MCF 10A (cell line): ENCODE results near the gene ACTL6B. TPM values are rescaled to one million over a fixed set of nuclear protein-coding genes. Genes with fewer than 3 reads are reported as not detected.

ENCODE experiments used
- BruUV-seq: library from RNA; stranded (reverse); fragments of 400-500 nt; replicated peaks from 2 replicates; lab custom pipeline; 2021; lab: Mats Ljungman, UMichigan
- CTCF ChIA-PET: fragments of 300-600 bp; sonication (Branson Sonifier 250); formaldehyde crosslinking; extraction: SDS; loops from one replicate; lab custom pipeline; 2021; ENCODE audit warnings: antibody characterized with exemption, inconsistent platforms; lab: Yijun Ruan, JAX
- POLR2A ChIA-PET: fragments of 300-600, 350-650 bp; sonication (Branson Sonifier 250); formaldehyde crosslinking; extraction: SDS; loops from one replicate; lab custom pipeline; 2020; ENCODE audit warnings: antibody characterized with exemption, inconsistent platforms; lab: Yijun Ruan, JAX
- DNase-seq: peaks from one replicate; pipeline ENCODE4 v3.0.0-alpha.2; 2018; ENCODE audit not compliant: unreplicated experiment
- H3K27ac Mint-ChIP-seq: one replicate; pipeline ENCODE4 v1.8.0; 2022; ENCODE audit warnings: mild to moderate bottlenecking, low read depth, mixed read lengths; ENCODE audit not compliant: unreplicated experiment
- H3K27me3 Mint-ChIP-seq: one replicate; pipeline ENCODE4 v1.8.0; 2022; ENCODE audit warnings: mixed read lengths; ENCODE audit not compliant: insufficient read depth, unreplicated experiment
- H3K36me3 Mint-ChIP-seq: one replicate; pipeline ENCODE4 v1.8.0; 2022; ENCODE audit warnings: mild to moderate bottlenecking, moderate library complexity, mixed read lengths; ENCODE audit not compliant: insufficient read depth, unreplicated experiment
- H3K4me1 Mint-ChIP-seq: one replicate; pipeline ENCODE4 v1.8.0; 2022; ENCODE audit warnings: mixed read lengths; ENCODE audit not compliant: insufficient read depth, unreplicated experiment
- H3K4me3 Mint-ChIP-seq: one replicate; pipeline ENCODE4 v1.8.0; 2022; ENCODE audit warnings: mild to moderate bottlenecking, moderate library complexity, mixed read lengths; ENCODE audit not compliant: unreplicated experiment
- H3K9me3 Mint-ChIP-seq: one replicate; pipeline ENCODE4 v1.8.0; 2022; ENCODE audit warnings: mixed read lengths; ENCODE audit not compliant: unreplicated experiment
- intact Hi-C: fragments of 100-400 bp; cut with micrococcal nuclease; formaldehyde crosslinking; loops from 2 replicates; pipeline ENCODE4 v1.14.1; 2022
- total RNA-seq: library from RNA; stranded (reverse); gene quantifications from 2 replicates; pipeline ENCODE4 v1.2.3, GENCODE V29; 2022
- TF ChIP-seq, protein P1 (sequence below): fragments of 200-600 bp; IDR thresholded peaks from one replicate; pipeline ENCODE4 v1.8.0; 2022; ENCODE audit warnings: antibody characterized with exemption, mild to moderate bottlenecking; ENCODE audit not compliant: unreplicated experiment

Gene ACTL6B
- total RNA-seq, 1 experiment from 2014 or later: not detected

DNA sequence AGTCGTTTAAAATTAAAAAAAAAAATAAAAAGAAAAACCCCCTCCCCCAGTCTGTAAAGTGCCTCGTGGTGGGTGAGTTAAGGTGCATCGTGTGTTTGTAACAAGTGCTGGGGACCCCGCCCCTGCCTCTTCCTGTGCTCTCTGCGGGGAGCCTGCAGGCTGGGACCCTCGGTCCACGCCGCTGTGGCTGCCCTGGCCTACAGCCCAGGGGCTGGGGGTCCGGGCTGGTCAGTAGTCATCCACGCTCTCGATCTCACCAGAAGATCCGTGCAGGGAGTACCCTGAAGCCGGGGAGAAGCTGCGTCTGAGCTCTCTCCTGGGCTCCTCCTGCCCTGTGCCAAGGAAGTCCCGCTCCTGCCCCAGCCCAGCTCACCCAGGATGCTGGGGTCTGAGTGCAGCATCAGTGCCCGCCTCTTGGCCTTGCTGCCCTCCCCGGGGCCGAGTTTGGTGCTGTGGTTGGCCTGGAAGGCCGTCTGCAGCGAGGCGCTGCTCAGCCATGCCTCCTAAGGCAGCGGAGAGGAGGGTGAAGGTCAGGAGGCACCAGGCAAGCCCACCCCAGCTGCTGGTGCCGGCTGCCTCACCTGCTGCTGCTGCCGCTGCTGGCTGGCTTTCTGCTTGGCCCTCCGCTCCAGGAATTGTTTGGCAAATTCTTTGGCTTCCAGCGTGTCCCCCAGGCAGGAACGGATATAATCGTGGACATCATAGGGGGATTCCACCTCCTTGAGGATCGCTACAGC is 25.4 kb upstream of the ACTL6B start:
- TF ChIP-seq, protein P1, sequence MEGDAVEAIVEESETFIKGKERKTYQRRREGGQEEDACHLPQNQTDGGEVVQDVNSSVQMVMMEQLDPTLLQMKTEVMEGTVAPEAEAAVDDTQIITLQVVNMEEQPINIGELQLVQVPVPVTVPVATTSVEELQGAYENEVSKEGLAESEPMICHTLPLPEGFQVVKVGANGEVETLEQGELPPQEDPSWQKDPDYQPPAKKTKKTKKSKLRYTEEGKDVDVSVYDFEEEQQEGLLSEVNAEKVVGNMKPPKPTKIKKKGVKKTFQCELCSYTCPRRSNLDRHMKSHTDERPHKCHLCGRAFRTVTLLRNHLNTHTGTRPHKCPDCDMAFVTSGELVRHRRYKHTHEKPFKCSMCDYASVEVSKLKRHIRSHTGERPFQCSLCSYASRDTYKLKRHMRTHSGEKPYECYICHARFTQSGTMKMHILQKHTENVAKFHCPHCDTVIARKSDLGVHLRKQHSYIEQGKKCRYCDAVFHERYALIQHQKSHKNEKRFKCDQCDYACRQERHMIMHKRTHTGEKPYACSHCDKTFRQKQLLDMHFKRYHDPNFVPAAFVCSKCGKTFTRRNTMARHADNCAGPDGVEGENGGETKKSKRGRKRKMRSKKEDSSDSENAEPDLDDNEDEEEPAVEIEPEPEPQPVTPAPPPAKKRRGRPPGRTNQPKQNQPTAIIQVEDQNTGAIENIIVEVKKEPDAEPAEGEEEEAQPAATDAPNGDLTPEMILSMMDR: no peak
- no peak for DNase-seq
- Mint-ChIP-seq H3K4me3 (no peak overlapping the region), H3K27ac (no peak overlapping the region), H3K9me3 (no peaks in the 10 kb centered on the region), H3K36me3 (peaks cover 63% of the 10 kb centered on the region), H3K4me1 (peaks cover 7% of the 10 kb centered on the region), H3K27me3 (no peaks in the 10 kb centered on the region)
- intact Hi-C loops: no loop called here
- BruUV-seq: no TSS peak
- CTCF ChIA-PET: interaction anchor here (0.6 to 10.0 kb wide), 2 partner anchors 10 to 388 kb away, joined by 3 to 103 read pairs; no protein-coding TSS in a partner anchor
- POLR2A ChIA-PET: interaction anchor here (1.5 to 3.7 kb wide), 2 partner anchors 12 to 95 kb away, joined by 5 to 24 read pairs; partner anchors contain the start of genes FBXO24, GIGYF1 and LRCH4

DNA sequence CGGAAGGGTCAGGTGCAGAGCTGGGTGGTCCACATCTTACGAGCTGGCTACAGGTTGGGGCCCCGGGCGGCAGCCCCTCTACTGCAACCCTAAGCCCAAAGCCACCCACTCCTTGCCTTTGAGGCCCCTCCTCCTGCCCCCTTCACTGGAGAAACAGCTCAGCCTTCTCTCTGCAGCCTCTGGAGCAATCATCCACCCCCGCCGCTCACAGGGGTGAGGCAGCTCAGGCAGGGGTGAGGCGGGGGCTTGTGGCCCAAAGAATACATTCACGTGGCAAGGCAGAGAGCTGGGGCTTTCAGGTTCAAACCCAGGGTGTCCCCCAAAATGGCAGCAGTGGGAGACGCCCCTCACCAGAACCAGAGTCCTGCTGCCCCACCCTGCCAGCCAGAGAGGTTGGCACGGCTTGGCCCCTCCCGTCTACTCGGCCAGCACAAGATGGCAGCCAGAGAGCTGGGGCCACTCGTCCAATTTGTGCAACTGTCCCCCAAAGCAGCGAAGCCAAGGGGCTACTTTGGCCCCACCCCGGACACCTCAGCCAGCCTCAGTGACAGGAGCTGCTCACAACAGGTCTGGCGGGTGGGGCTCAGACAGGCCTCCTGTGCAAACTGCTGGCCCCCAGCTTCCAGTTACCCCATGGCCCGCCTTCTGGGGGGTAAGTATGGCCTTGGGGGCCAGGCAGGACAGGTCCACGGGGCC is 24.5 kb upstream of the ACTL6B start:
- POLR2A ChIA-PET: interaction anchor here (0.6 to 3.7 kb wide), 8 partner anchors 11 to 255 kb away, joined by 3 to 24 read pairs (median 4); partner anchors contain the start of genes FBXO24, GIGYF1, LRCH4 and MOSPD3
- Mint-ChIP-seq H3K36me3 (peaks cover 62% of the 10 kb centered on the region), H3K9me3 (no peaks in the 10 kb centered on the region), H3K4me3 (no peak overlapping the region), H3K27ac (peak overlapping the region; percentile 51), H3K27me3 (no peaks in the 10 kb centered on the region), H3K4me1 (peaks cover 12% of the 10 kb centered on the region)
- no TSS peak for BruUV-seq
- TF ChIP-seq, protein P1: no peak
- DNase-seq: no peak
- intact Hi-C loops: no loop called here
- CTCF ChIA-PET: interaction anchor here (0.6 to 10.0 kb wide), 5 partner anchors 11 to 120 kb away, joined by 3 to 103 read pairs (median 3); no protein-coding TSS in a partner anchor

DNA sequence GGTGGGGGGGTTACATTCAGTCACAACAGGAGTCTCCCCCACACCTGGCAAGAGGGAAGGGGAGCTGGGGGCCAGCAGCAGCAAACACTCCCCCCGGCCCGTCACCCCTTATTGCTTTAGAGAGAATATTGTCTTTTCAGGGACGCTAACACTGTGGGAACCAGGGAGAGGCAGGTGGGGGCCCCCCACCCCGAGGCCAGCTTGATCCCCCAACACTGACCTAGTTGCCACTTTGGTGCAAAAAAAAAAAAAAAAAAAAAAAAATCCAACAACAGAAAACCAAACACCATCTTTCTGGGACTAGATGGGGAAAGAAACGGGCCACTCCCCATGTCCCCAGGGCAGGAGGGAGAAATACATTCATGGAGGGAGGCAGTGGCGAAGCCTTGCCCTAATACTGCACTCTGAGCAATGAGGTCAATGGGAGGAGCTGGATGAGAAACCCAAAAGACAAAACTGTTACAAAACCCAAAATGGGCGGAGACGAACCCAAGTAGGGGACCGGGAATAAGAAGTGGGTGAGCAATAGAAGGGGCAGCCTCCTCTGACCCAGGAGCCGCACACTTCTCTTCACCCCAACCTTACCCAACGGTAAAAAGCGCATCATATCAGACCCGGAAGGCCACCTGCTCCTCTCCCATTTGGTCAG is 23.8 kb upstream of the ACTL6B start:
- Mint-ChIP-seq H3K36me3 (peaks cover 55% of the 10 kb centered on the region), H3K4me1 (peaks cover 12% of the 10 kb centered on the region), H3K27ac (peak overlapping the region; percentile 51), H3K27me3 (no peaks in the 10 kb centered on the region), H3K4me3 (no peak overlapping the region), H3K9me3 (no peaks in the 10 kb centered on the region)
- peak; percentile 78 for DNase-seq
- CTCF ChIA-PET: interaction anchor here (0.5 to 10.0 kb wide), 6 partner anchors 11 to 195 kb away, joined by 3 to 103 read pairs (median 3); partner anchors contain the start of gene SRRT
- POLR2A ChIA-PET: interaction anchor here (0.6 to 3.7 kb wide), 10 partner anchors 10 to 255 kb away, joined by 3 to 24 read pairs (median 4); partner anchors contain the start of genes FBXO24, GIGYF1, LRCH4 and MOSPD3
- no TSS peak for BruUV-seq
- intact Hi-C loops: no loop called here
- TF ChIP-seq, protein P1: no peak
